ENCODE data around the gene SMARCD3.

DNA sequence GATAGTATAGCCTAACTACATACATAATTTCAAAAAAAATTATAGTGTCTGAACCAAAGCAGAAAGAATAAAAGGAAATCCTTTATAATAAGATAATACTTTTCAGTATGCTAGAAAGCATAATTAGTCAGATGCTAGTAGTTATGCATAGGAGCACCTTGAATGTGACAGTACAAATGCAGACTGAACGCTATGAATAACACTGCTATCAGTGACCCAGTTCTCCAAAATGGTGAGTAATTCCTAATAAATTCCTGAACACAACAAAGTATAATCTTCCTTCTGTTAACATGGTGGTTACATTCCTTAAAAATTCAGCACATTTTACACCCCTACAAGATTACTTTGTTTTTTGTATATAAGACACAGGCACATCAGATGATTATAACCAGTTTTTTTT, 17.4 kb downstream of the SMARCD3 start:
- TF ChIP-seq CTCF (IDR thresholded peaks at IDR 0.05): no peak
- TF ChIP-seq POLR2A (IDR thresholded peaks at IDR 0.05): no peak
